SHP77 treated with DMSO at 0.1 percent for 48 hours (cell line): ENCODE results near the gene XXYLT1.
"Not testable (repeated sequence)": the region's sequence is repeated elsewhere in the genome, so short reads cannot be mapped to it uniquely, and the experiment has no call there.

Experiments
- DNase-seq: peaks from one replicate; lab custom pipeline; 2025; lab: John Stamatoyannopoulos, UW

The XXYLT1 gene

DNA sequence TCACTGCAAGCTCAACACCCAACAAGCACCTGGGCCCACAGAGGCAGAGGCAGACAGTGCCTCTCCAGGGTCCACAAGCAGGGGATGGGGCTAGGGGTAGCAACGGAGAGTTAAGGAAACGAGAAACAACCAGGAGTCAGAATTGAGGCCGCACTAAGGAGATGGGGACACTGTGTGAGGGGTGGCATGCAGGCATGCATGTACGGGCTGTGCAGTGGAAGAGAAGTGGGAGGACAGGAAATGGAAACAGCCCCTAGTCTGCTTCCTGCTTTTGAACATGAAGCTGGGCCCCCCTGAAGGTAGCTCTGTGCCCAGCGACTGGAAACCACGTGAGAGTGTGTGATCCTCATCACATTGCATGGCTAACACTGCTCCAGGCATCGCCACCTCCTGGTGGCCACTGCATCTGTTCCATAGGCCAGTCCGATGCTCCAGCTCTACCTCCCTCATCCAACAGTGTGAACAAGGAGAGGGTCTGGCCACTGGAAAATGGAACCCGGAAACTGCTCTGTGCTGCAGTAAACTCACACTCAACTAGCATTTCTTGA, 44.0 kb downstream of the XXYLT1 start:
- no peak for DNase-seq

DNA sequence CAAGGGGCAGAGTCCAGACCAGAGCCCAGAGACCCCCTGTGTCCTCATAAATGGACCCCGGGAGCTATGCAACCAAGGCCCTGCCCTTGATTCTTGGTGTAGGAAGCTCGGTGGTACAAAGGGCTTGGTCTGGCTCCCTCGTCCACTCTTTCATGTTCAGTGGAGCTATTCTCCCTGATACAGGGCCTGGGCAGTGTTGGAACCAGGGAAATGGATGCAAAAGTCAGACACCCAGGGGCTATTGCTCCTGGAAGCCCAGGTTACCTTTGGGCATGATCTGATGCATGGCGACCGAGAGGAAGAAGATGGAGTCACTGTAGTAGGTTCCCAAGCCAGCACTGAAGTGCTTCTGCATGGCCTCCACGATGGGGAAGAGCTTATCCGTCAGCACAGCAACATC, 44.5 kb downstream of the XXYLT1 start:
- no peak for DNase-seq

- DNase-seq = no peak
Measured at GRCh38 chr3:195224980-195225580, 45.9 kb downstream of the XXYLT1 start.

DNA sequence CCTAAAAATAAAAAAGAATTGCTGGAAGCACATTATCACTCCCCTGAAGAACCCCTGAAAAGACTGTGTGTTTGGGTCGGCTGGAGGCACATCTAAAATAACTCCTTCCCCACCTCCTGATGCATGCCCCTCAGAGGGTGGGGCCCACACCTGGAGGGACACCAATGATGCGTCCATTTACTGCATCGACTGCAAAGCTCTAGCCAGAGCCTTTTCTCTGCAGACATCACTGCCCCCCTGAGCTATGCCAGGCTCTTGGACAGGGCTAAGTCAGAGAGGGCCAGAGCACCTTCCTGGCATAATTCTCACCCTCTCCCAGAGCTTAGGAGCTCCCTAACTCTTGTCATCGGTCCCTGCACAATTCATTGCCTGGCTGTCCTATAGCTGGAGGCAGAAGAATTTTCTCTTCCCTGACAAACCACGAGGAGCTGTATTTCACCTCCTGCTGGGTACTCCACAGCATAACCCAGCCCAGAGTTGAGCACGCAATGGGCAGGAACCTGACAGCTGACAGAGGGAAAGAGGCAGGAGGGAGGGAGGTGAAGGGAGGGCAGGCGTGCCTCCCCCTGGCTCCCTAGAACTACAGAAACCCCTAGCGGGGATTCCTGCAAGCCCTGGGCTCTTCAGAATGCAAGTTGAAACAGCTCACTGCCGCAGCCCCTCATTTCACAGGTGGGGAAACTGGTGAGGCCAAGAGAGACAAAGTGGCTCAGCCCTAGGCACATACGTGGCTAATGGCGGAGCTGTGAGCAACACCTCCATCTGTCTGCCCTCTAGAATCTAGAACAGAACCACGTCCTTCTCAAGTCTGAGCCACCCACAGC, 46.6 kb downstream of the XXYLT1 start:
- DNase-seq = no peak

GRCh38 chr3:195221876-195222617, 48.9 kb downstream of the XXYLT1 start:
- DNase-seq = no peak

GRCh38 chr3:195221015-195221853, 49.7 kb downstream of the XXYLT1 start:
- no peak for DNase-seq

GRCh38 chr3:195219351-195220230, 51.4 kb downstream of the XXYLT1 start:
- DNase-seq = no peak

DNA sequence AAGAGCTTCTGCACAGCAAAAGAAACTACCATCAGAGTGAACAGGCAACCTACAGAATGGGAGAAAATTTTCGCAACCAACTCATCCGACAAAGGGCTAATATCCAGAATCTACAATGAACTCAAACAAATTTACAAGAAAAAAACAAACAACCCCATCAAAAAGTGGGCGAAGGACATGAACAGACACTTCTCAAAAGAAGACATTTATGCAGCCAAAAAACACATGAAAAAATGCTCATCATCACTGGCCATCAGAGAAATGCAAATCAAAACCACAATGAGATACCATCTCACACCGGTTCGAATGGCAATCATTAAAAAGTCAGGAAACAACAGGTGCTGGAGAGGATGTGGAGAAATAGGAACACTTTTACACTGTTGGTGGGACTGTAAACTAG, 52.6 kb downstream of the XXYLT1 start:
- not testable (repeated sequence) for DNase-seq

DNA sequence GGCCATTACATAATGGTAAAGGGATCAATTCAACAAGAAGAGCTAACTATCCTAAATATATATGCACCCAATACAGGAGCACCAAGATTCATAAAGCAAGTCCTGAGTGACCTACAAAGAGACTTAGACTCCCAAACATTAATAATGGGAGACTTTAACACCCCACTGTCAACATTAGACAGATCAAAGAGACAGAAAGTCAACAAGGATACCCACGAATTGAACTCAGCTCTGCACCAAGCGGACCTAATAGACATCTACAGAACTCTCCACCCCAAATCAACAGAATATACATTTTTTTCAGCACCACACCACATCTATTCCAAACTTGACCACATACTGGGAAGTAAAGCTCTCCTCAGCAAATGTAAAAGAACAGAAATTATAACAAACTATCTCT, 55.4 kb downstream of the XXYLT1 start:
- not testable (repeated sequence) for DNase-seq

- no peak for DNase-seq
Measured at GRCh38 chr3:195214381-195214780, 56.6 kb downstream of the XXYLT1 start.

DNA sequence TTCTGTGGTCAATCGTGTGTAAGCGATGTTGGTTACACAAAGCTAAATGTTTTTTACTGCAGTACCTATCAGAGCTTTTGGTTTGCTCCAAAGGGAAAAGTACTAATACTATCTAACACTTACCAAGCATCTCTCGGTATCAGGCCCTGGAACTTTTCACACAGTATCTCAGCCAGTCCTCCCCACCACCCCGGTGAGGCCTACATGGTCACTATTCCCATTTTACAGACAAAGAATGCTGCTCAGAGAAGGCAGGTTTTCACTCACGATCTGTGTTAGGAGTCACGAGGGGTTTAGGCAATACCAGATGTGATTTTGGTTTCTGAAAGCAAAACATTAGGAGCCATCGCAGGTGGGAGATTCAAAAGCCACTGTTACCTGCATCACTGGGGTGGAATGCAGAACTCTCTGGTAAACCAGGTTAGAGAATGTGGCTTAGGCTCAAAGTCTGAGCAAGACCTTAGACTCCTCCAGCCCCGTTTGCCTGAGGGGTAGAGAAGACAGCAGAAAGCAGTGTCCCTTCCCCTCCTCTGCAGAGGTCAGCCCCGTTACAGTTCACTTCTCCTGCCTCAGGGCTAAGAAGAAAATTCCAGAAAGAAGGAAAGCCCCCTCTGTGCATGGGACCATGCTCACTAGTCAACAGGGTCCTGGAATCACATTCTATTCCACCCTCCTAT, 57.2 kb downstream of the XXYLT1 start:
- no peak for DNase-seq

- no peak for DNase-seq
Measured at GRCh38 chr3:195212749-195213375, 58.1 kb downstream of the XXYLT1 start.

GRCh38 chr3:195212033-195212748, 58.8 kb downstream of the XXYLT1 start:
- DNase-seq = no peak

- DNase-seq = peak; percentile 51
Measured at GRCh38 chr3:195210266-195210973, 60.5 kb downstream of the XXYLT1 start.

GRCh38 chr3:195209847-195210265, 61.1 kb downstream of the XXYLT1 start:
- DNase-seq = peak; percentile 27

- no peak for DNase-seq
Measured at GRCh38 chr3:195209083-195209846, 61.7 kb downstream of the XXYLT1 start.

GRCh38 chr3:195208631-195209030, 62.3 kb downstream of the XXYLT1 start:
- no peak for DNase-seq

- no peak for DNase-seq
Measured at GRCh38 chr3:195208183-195208582, 62.8 kb downstream of the XXYLT1 start.
